ENCODE measurements around the gene DPF3.

- TF ChIP-seq CTCF (IDR thresholded peaks at IDR 0.05; ENCODE audit: low read length) (no peak), EZH2 (optimal IDR thresholded peaks at IDR 0.05; ENCODE audit: low read depth, low read length) (no peak)
Observed at GRCh38 chr14:72833174-72833573, 60.7 kb downstream of the DPF3 start.
